Naive B cell (primary cell): ENCODE measurements around the gene TRIM2. TPM values are rescaled to one million over a fixed set of nuclear protein-coding genes. Genes with fewer than 3 reads are reported as not detected.

ENCODE experiments used
- ATAC-seq, 2 donors: fragments of 150-1000 bp; cut with Tn5 transposase; 2 replicates each; pipeline ENCODE4 v1.10.0; 2021; ENCODE audit warnings: low read depth in 2 of 2, mild to moderate bottlenecking in 2 of 2, moderate library complexity in 2 of 2
- DNase-seq: peaks from one replicate; pipeline ENCODE4 v3.0.0; 2022
- H3K27ac Mint-ChIP-seq, 6 donors: one replicate each; pipeline ENCODE4 v1.8.0; 2020 to 2022; ENCODE audit warnings: mild to moderate bottlenecking in 6 of 6, mixed read lengths in 6 of 6, moderate library complexity in 5 of 6, inconsistent platforms in 2 of 6
- H3K27me3 Mint-ChIP-seq, 3 donors: one replicate each; pipeline ENCODE4 v1.8.0; 2021 to 2022; ENCODE audit warnings: mixed read lengths in 3 of 3, mild to moderate bottlenecking in 1 of 3
- H3K36me3 Mint-ChIP-seq, 2 donors: one replicate each; pipeline ENCODE4 v1.8.0; 2020 to 2022; ENCODE audit warnings: mixed read lengths in 2 of 2, inconsistent platforms in 1 of 2, mild to moderate bottlenecking in 1 of 2
- H3K4me1 Mint-ChIP-seq, 3 donors: one replicate each; pipeline ENCODE4 v1.8.0; 2020 to 2022; ENCODE audit warnings: mixed read lengths in 3 of 3, inconsistent platforms in 1 of 3, mild to moderate bottlenecking in 1 of 3, moderate library complexity in 1 of 3
- H3K4me3 Mint-ChIP-seq, 8 donors: one replicate each; pipeline ENCODE4 v1.8.0; 2020 to 2022; ENCODE audit warnings: mild to moderate bottlenecking in 8 of 8, mixed read lengths in 8 of 8, moderate library complexity in 8 of 8, inconsistent platforms in 2 of 8
- H3K9me3 Mint-ChIP-seq, 7 donors: one replicate each; pipeline ENCODE4 v1.8.0; 2020 to 2022; ENCODE audit warnings: mixed read lengths in 7 of 7, mild to moderate bottlenecking in 5 of 7, inconsistent platforms in 2 of 7, moderate library complexity in 1 of 7
- polyA plus RNA-seq, 6 donors: library from polyadenylated mRNA; unstranded; fragments of 300-500 nt; fragmentation: Illumina TruSeq; gene quantifications; one replicate each; pipeline ENCODE4 v1.2.3, GENCODE V29; 2021; ENCODE audit warnings: low read depth in 6 of 6

The TRIM2 gene
- polyA plus RNA-seq, 6 donors from 2014 or later, result 1.3 to 4.6 (median 2.6) TPM; not detected in 1

GRCh38 chr4:153345012-153345981 is 141.1 kb downstream of the TRIM2 start:
- H3K36me3 Mint-ChIP-seq, result no peaks in the 10 kb centered on the region
- peak overlapping the region; percentile 90 to 98 (median 93) for H3K4me3 Mint-ChIP-seq
- peak; percentile 39 to 44 for ATAC-seq
- no peaks in the 10 kb centered on the region for H3K9me3 Mint-ChIP-seq
- H3K27ac Mint-ChIP-seq, result peak overlapping the region; percentile 31 to 91 (median 58)
- H3K4me1 Mint-ChIP-seq, result peaks cover 37 to 49% (median 44%) of the 10 kb centered on the region in 3 donors
- DNase-seq, result peak; percentile 36
- H3K27me3 Mint-ChIP-seq, result no peaks in the 10 kb centered on the region

- ATAC-seq, result no peak
- H3K9me3 Mint-ChIP-seq, result no peaks in the 10 kb centered on the region
- H3K36me3 Mint-ChIP-seq, result no peaks in the 10 kb centered on the region
- DNase-seq, result no peak
- H3K27ac Mint-ChIP-seq, result peak overlapping the region in 1 of 6 donors; percentile 20
- peaks cover 38 to 49% (median 43%) of the 10 kb centered on the region in 3 donors for H3K4me1 Mint-ChIP-seq
- peak overlapping the region in 6 of 8 donors; percentile 90 to 98 (median 92) for H3K4me3 Mint-ChIP-seq
- H3K27me3 Mint-ChIP-seq, result no peaks in the 10 kb centered on the region
Measured at GRCh38 chr4:153346031-153346430, 141.8 kb downstream of the TRIM2 start.

GRCh38 chr4:153346563-153346962 is 142.3 kb downstream of the TRIM2 start:
- DNase-seq (no peak), ATAC-seq (no peak)
- peak overlapping the region in 2 of 6 donors; percentile 39 for H3K27ac Mint-ChIP-seq
- no peaks in the 10 kb centered on the region for H3K27me3 Mint-ChIP-seq
- H3K36me3 Mint-ChIP-seq, result no peaks in the 10 kb centered on the region
- no peaks in the 10 kb centered on the region for H3K9me3 Mint-ChIP-seq
- H3K4me1 Mint-ChIP-seq, result peaks cover 33 to 44% (median 38%) of the 10 kb centered on the region in 3 donors
- peak overlapping the region in 1 of 8 donors; percentile 31 for H3K4me3 Mint-ChIP-seq

GRCh38 chr4:153347117-153347516 is 142.9 kb downstream of the TRIM2 start:
- H3K4me3 Mint-ChIP-seq, result peak overlapping the region in 2 of 8 donors; percentile 31 to 35
- no peaks in the 10 kb centered on the region for H3K9me3 Mint-ChIP-seq
- peaks cover 28 to 39% (median 32%) of the 10 kb centered on the region in 3 donors for H3K4me1 Mint-ChIP-seq
- DNase-seq (no peak), ATAC-seq (no peak)
- no peaks in the 10 kb centered on the region for H3K27me3 Mint-ChIP-seq
- peak overlapping the region in 4 of 6 donors; percentile 36 to 42 (median 38) for H3K27ac Mint-ChIP-seq
- H3K36me3 Mint-ChIP-seq, result no peaks in the 10 kb centered on the region

GRCh38 chr4:153348006-153348405 is 143.8 kb downstream of the TRIM2 start:
- DNase-seq (no peak), ATAC-seq (no peak)
- no peaks in the 10 kb centered on the region for H3K9me3 Mint-ChIP-seq
- H3K4me3 Mint-ChIP-seq, result peak overlapping the region in 2 of 8 donors; percentile 16 to 38
- H3K4me1 Mint-ChIP-seq, result peaks cover 24 to 33% (median 28%) of the 10 kb centered on the region in 3 donors
- peak overlapping the region in 4 of 6 donors; percentile 2 to 61 (median 44) for H3K27ac Mint-ChIP-seq
- H3K36me3 Mint-ChIP-seq, result no peaks in the 10 kb centered on the region
- no peaks in the 10 kb centered on the region for H3K27me3 Mint-ChIP-seq

GRCh38 chr4:153349206-153349805 is 145.1 kb downstream of the TRIM2 start:
- peaks cover 24 to 28% (median 26%) of the 10 kb centered on the region in 3 donors for H3K4me1 Mint-ChIP-seq
- no peak for ATAC-seq
- no peaks in the 10 kb centered on the region for H3K27me3 Mint-ChIP-seq
- H3K9me3 Mint-ChIP-seq, result no peaks in the 10 kb centered on the region
- H3K27ac Mint-ChIP-seq, result peak overlapping the region in 1 of 6 donors; percentile 1
- H3K4me3 Mint-ChIP-seq, result peak overlapping the region in 1 of 8 donors; percentile 4
- DNase-seq, result no peak
- no peaks in the 10 kb centered on the region for H3K36me3 Mint-ChIP-seq

GRCh38 chr4:153362184-153362583 is 157.9 kb downstream of the TRIM2 start:
- peaks cover 7 to 14% (median 7%) of the 10 kb centered on the region in 3 donors for H3K4me1 Mint-ChIP-seq
- no peak for ATAC-seq
- DNase-seq, result no peak
- peaks cover 0 to 6% of the 10 kb centered on the region in 2 donors for H3K36me3 Mint-ChIP-seq
- H3K4me3 Mint-ChIP-seq, result no peak overlapping the region
- peak overlapping the region in 1 of 6 donors; percentile 88 for H3K27ac Mint-ChIP-seq
- no peaks in the 10 kb centered on the region for H3K27me3 Mint-ChIP-seq
- peaks cover 0 to 2% (median 0%) of the 10 kb centered on the region in 7 donors for H3K9me3 Mint-ChIP-seq

- peaks cover 0 to 2% (median 0%) of the 10 kb centered on the region in 7 donors for H3K9me3 Mint-ChIP-seq
- peak overlapping the region in 1 of 6 donors; percentile 42 for H3K27ac Mint-ChIP-seq
- no peak for ATAC-seq
- H3K36me3 Mint-ChIP-seq, result peaks cover 0 to 6% of the 10 kb centered on the region in 2 donors
- H3K4me3 Mint-ChIP-seq, result peak overlapping the region in 1 of 8 donors; percentile 70
- peaks cover 7 to 14% (median 7%) of the 10 kb centered on the region in 3 donors for H3K4me1 Mint-ChIP-seq
- H3K27me3 Mint-ChIP-seq, result no peaks in the 10 kb centered on the region
- DNase-seq, result no peak
Measured at GRCh38 chr4:153364061-153364460, 159.8 kb downstream of the TRIM2 start.

GRCh38 chr4:153365003-153365402 is 160.8 kb downstream of the TRIM2 start:
- Mint-ChIP-seq H3K4me3 (peak overlapping the region in 1 of 8 donors; percentile 22), H3K27ac (peak overlapping the region in 3 of 6 donors; percentile 8 to 48 (median 28)), H3K36me3 (peaks cover 0 to 6% of the 10 kb centered on the region in 2 donors), H3K27me3 (no peaks in the 10 kb centered on the region), H3K4me1 (peaks cover 7 to 14% (median 7%) of the 10 kb centered on the region in 3 donors), H3K9me3 (peaks cover 0 to 2% (median 0%) of the 10 kb centered on the region in 7 donors)
- ATAC-seq (peak; percentile 98), DNase-seq (peak; percentile 23)

- H3K36me3 Mint-ChIP-seq, result peaks cover 0 to 6% of the 10 kb centered on the region in 2 donors
- no peak overlapping the region for H3K4me3 Mint-ChIP-seq
- H3K9me3 Mint-ChIP-seq, result peaks cover 0 to 2% (median 0%) of the 10 kb centered on the region in 7 donors
- no peak for ATAC-seq
- no peak for DNase-seq
- H3K27me3 Mint-ChIP-seq, result no peaks in the 10 kb centered on the region
- peaks cover 7 to 14% (median 7%) of the 10 kb centered on the region in 3 donors for H3K4me1 Mint-ChIP-seq
- H3K27ac Mint-ChIP-seq, result peak overlapping the region in 2 of 6 donors; percentile 5 to 8
Measured at GRCh38 chr4:153366486-153366885, 162.2 kb downstream of the TRIM2 start.

- Mint-ChIP-seq H3K4me3 (no peak overlapping the region), H3K4me1 (peaks cover 7 to 13% (median 7%) of the 10 kb centered on the region in 3 donors), H3K36me3 (peaks cover 0 to 6% of the 10 kb centered on the region in 2 donors), H3K27ac (peak overlapping the region in 3 of 6 donors; percentile 1 to 35 (median 5)), H3K27me3 (no peaks in the 10 kb centered on the region), H3K9me3 (peaks cover 0 to 3% (median 2%) of the 10 kb centered on the region in 7 donors)
- DNase-seq (no peak), ATAC-seq (no peak)
Measured at GRCh38 chr4:153367092-153367491, 162.8 kb downstream of the TRIM2 start.

GRCh38 chr4:153369021-153369420 is 164.8 kb downstream of the TRIM2 start:
- DNase-seq (no peak), ATAC-seq (no peak)
- Mint-ChIP-seq H3K4me3 (no peak overlapping the region), H3K9me3 (peaks cover 0 to 15% (median 11%) of the 10 kb centered on the region in 7 donors), H3K36me3 (peaks cover 0 to 16% of the 10 kb centered on the region in 2 donors), H3K4me1 (peaks cover 3 to 10% (median 7%) of the 10 kb centered on the region in 3 donors), H3K27me3 (no peaks in the 10 kb centered on the region), H3K27ac (no peak overlapping the region)

- no peak overlapping the region for H3K4me3 Mint-ChIP-seq
- peaks cover 0 to 3% (median 0%) of the 10 kb centered on the region in 3 donors for H3K4me1 Mint-ChIP-seq
- H3K9me3 Mint-ChIP-seq, result peaks cover 0 to 18% (median 11%) of the 10 kb centered on the region in 7 donors
- ATAC-seq (no peak), DNase-seq (no peak)
- peaks cover 0 to 10% of the 10 kb centered on the region in 2 donors for H3K36me3 Mint-ChIP-seq
- peak overlapping the region in 1 of 6 donors; percentile 42 for H3K27ac Mint-ChIP-seq
- H3K27me3 Mint-ChIP-seq, result no peaks in the 10 kb centered on the region
Measured at GRCh38 chr4:153371701-153372234, 167.5 kb downstream of the TRIM2 start.
